ENCODE measurements around the gene ALKAL2. TPM values are rescaled to one million over a fixed set of nuclear protein-coding genes. Genes with fewer than 3 reads are reported as not detected.

ALKAL2 gene
- polyA plus RNA-seq, 1 donor from 2014 or later, result not detected

DNA sequence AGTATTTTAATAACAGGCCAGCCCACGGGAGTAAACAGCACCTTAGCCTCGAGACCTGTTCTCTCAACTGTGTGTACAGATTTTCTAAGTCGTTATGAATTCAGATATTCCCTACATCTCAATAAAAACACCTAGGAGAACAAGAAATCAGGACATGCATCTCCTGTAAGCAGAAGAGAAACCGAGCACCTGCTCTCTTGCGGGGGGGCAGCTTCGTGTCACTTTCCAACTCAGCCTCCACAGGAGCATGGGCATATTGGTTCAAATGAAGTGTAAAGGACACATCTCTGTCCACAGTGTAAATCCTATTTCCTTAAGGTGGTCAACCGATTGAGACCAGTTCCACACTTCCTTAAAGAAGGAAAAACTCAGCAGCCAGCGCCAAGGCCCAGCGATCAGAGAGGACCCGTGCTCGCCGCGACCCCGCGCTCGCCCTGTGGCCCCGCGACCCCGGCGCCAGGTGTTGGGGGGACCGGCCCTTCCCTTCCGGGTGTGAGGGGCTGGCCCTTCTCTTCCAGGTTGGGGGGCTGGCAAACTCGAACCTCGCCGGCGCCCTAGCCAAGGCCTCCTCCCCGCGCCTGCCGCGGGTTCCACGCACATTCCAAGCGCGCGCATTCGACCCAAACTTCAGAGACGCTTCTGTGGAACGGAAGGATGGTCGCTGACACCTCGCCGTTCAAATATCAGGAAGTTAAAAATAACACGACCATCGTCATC, 24.7 kb downstream of the ALKAL2 start:
- Histone ChIP-seq H3F3A (ENCODE audit: insufficient read depth, low read length, poor library complexity, severe bottlenecking) (no peaks in the 10 kb centered on the region), H3K79me2 (replicated peaks; ENCODE audit: insufficient read depth, low read length) (peaks cover 33% of the 10 kb centered on the region), H3K27me3 (ENCODE audit: insufficient read depth, low read depth, low read length) (no peaks in the 10 kb centered on the region), H3K4me3 (ENCODE audit: low read length) (peak overlapping the region; percentile 97), H3K9ac (ENCODE audit: low read length) (no peak overlapping the region), H3K9me3 (ENCODE audit: low read length) (peaks cover 5% of the 10 kb centered on the region), H3K4me2 (ENCODE audit: low read length) (peak overlapping the region; percentile 53), H2AFZ (ENCODE audit: low read depth, low read length) (no peak overlapping the region), H4K20me1 (ENCODE audit: insufficient read depth) (no peaks in the 10 kb centered on the region), H3K36me3 (ENCODE audit: insufficient read depth, low read length) (no peaks in the 10 kb centered on the region), H3K9me2 (ENCODE audit: insufficient read depth, low read length) (no peaks in the 10 kb centered on the region), H3K27ac (ENCODE audit: low read length) (no peak overlapping the region)
- TF ChIP-seq POLR2AphosphoS5 (IDR thresholded peaks at IDR 0.05) (no peak), SMC3 (conservative IDR thresholded peaks at IDR 0.05; ENCODE audit: poor library complexity) (no peak)
- TF ChIP-seq, protein P1, sequence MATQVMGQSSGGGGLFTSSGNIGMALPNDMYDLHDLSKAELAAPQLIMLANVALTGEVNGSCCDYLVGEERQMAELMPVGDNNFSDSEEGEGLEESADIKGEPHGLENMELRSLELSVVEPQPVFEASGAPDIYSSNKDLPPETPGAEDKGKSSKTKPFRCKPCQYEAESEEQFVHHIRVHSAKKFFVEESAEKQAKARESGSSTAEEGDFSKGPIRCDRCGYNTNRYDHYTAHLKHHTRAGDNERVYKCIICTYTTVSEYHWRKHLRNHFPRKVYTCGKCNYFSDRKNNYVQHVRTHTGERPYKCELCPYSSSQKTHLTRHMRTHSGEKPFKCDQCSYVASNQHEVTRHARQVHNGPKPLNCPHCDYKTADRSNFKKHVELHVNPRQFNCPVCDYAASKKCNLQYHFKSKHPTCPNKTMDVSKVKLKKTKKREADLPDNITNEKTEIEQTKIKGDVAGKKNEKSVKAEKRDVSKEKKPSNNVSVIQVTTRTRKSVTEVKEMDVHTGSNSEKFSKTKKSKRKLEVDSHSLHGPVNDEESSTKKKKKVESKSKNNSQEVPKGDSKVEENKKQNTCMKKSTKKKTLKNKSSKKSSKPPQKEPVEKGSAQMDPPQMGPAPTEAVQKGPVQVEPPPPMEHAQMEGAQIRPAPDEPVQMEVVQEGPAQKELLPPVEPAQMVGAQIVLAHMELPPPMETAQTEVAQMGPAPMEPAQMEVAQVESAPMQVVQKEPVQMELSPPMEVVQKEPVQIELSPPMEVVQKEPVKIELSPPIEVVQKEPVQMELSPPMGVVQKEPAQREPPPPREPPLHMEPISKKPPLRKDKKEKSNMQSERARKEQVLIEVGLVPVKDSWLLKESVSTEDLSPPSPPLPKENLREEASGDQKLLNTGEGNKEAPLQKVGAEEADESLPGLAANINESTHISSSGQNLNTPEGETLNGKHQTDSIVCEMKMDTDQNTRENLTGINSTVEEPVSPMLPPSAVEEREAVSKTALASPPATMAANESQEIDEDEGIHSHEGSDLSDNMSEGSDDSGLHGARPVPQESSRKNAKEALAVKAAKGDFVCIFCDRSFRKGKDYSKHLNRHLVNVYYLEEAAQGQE (IDR thresholded peaks at IDR 0.05; ENCODE audit: borderline replicate concordance), result no peak

DNA sequence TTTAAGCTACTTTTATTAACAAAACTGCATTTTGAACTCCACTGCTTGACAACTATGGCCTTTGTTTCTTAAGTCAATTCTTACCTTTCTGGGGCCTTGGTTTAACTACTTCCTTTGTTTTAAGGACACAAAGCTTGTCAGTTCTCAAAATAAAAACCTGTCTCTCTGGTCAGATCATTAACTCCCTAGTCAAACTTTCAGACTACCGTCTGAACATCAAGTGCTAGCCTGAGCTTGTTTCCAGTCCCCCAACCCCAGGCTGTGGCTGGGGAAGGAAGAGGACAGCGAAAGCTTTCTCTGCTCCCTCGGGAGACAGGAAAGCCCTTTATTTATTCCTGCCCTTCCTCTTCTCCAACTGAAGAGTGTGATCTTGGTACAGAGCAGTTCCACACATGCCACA, 25.8 kb downstream of the ALKAL2 start:
- no peaks in the 10 kb centered on the region for H3K9me2 ChIP-seq (ENCODE audit: insufficient read depth, low read length)
- no peaks in the 10 kb centered on the region for H3F3A ChIP-seq (ENCODE audit: insufficient read depth, low read length, poor library complexity, severe bottlenecking)
- H3K4me3 ChIP-seq (ENCODE audit: low read length), result no peak overlapping the region
- no peak overlapping the region for H3K4me2 ChIP-seq (ENCODE audit: low read length)
- no peaks in the 10 kb centered on the region for H3K27me3 ChIP-seq (ENCODE audit: insufficient read depth, low read depth, low read length)
- H3K36me3 ChIP-seq (ENCODE audit: insufficient read depth, low read length), result no peaks in the 10 kb centered on the region
- peaks cover 22% of the 10 kb centered on the region for H3K79me2 ChIP-seq (replicated peaks; ENCODE audit: insufficient read depth, low read length)
- H3K9ac ChIP-seq (ENCODE audit: low read length), result no peak overlapping the region
- H2AFZ ChIP-seq (ENCODE audit: low read depth, low read length), result no peak overlapping the region
- TF ChIP-seq, protein P2, sequence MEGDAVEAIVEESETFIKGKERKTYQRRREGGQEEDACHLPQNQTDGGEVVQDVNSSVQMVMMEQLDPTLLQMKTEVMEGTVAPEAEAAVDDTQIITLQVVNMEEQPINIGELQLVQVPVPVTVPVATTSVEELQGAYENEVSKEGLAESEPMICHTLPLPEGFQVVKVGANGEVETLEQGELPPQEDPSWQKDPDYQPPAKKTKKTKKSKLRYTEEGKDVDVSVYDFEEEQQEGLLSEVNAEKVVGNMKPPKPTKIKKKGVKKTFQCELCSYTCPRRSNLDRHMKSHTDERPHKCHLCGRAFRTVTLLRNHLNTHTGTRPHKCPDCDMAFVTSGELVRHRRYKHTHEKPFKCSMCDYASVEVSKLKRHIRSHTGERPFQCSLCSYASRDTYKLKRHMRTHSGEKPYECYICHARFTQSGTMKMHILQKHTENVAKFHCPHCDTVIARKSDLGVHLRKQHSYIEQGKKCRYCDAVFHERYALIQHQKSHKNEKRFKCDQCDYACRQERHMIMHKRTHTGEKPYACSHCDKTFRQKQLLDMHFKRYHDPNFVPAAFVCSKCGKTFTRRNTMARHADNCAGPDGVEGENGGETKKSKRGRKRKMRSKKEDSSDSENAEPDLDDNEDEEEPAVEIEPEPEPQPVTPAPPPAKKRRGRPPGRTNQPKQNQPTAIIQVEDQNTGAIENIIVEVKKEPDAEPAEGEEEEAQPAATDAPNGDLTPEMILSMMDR (IDR thresholded peaks at IDR 0.05; ENCODE audit: poor library complexity, severe bottlenecking), result no peak
- TF ChIP-seq, protein P1 (IDR thresholded peaks at IDR 0.05; ENCODE audit: borderline replicate concordance), result no peak
- TF ChIP-seq EP300 (conservative IDR thresholded peaks at IDR 0.05; ENCODE audit: poor library complexity, severe bottlenecking) (no peak), POLR2AphosphoS5 (IDR thresholded peaks at IDR 0.05) (no peak), RAD21 (conservative IDR thresholded peaks at IDR 0.05) (no peak), EZH2 (IDR thresholded peaks at IDR 0.05; ENCODE audit: borderline replicate concordance, insufficient read depth, low read length, poor library complexity, severe bottlenecking) (no peak), SMC3 (conservative IDR thresholded peaks at IDR 0.05; ENCODE audit: poor library complexity) (no peak), MXI1 (conservative IDR thresholded peaks at IDR 0.05; ENCODE audit: poor library complexity, severe bottlenecking) (no peak), TAF1 (IDR thresholded peaks at IDR 0.05; ENCODE audit: low read depth) (no peak)
- no peaks in the 10 kb centered on the region for H4K20me1 ChIP-seq (ENCODE audit: insufficient read depth)
- peaks cover 9% of the 10 kb centered on the region for H3K9me3 ChIP-seq (ENCODE audit: low read length)
- no peak overlapping the region for H3K27ac ChIP-seq (ENCODE audit: low read length)
